Ureter (tissue), 1 donor: ENCODE data around the gene BRF1. TPM values are rescaled to one million over a fixed set of nuclear protein-coding genes. Genes with fewer than 3 reads are reported as not detected.
"Not testable (repeated sequence)": the region's sequence is repeated elsewhere in the genome, so short reads cannot be mapped to it uniquely, and the experiment has no call there.

Experiments
- DNase-seq: peaks from one replicate; pipeline ENCODE4 v3.0.0-alpha.2; 2020; ENCODE audit warnings: low spot score
- total RNA-seq: library from RNA; stranded (reverse); gene quantifications from one replicate; pipeline ENCODE4 v1.2.4, GENCODE V29; 2023
- donor health status: DM: yes; HTN: yes; CAD: no.

BRF1 gene
- 48.7 TPM for total RNA-seq

GRCh38 chr14:105300542-105301102 is at the start of gene BRF1:
TSS of gene BRF1 (minus strand) at chr14:105301001. CDS start at chr14:105300629, 372 bp downstream.
- DNase-seq = peak; percentile 94

GRCh38 chr14:105349992-105350391 is 49.2 kb upstream of the BRF1 start:
- DNase-seq = no peak

- no peak for DNase-seq
Observed at GRCh38 chr14:105348945-105349699, 48.3 kb upstream of the BRF1 start.

- no peak for DNase-seq
Observed at GRCh38 chr14:105348169-105348944, 47.6 kb upstream of the BRF1 start.

GRCh38 chr14:105347587-105347968 is 46.8 kb upstream of the BRF1 start:
- DNase-seq = no peak

GRCh38 chr14:105346876-105347586 is 46.2 kb upstream of the BRF1 start:
- no peak for DNase-seq

GRCh38 chr14:105346200-105346533 is 45.4 kb upstream of the BRF1 start:
- DNase-seq = no peak

GRCh38 chr14:105343194-105343593 is 42.4 kb upstream of the BRF1 start:
- DNase-seq = no peak

GRCh38 chr14:105340821-105341733 is 40.3 kb upstream of the BRF1 start:
- DNase-seq = no peak

GRCh38 chr14:105337966-105338741 is 37.4 kb upstream of the BRF1 start:
- DNase-seq = no peak

- DNase-seq = no peak
Observed at GRCh38 chr14:105337433-105337832, 36.6 kb upstream of the BRF1 start.

- no peak for DNase-seq
Observed at GRCh38 chr14:105336477-105337287, 35.9 kb upstream of the BRF1 start.

- no peak for DNase-seq
Observed at GRCh38 chr14:105335735-105336476, 35.1 kb upstream of the BRF1 start.

- not testable (repeated sequence) for DNase-seq
Observed at GRCh38 chr14:105335231-105335542, 34.4 kb upstream of the BRF1 start.

- DNase-seq = no peak
Observed at GRCh38 chr14:105334383-105335230, 33.8 kb upstream of the BRF1 start.

- DNase-seq = no peak
Observed at GRCh38 chr14:105333613-105334364, 33.0 kb upstream of the BRF1 start.

GRCh38 chr14:105333020-105333490 is 32.3 kb upstream of the BRF1 start:
- no peak for DNase-seq
